ENCODE measurements around the gene YIPF5.

DNA sequence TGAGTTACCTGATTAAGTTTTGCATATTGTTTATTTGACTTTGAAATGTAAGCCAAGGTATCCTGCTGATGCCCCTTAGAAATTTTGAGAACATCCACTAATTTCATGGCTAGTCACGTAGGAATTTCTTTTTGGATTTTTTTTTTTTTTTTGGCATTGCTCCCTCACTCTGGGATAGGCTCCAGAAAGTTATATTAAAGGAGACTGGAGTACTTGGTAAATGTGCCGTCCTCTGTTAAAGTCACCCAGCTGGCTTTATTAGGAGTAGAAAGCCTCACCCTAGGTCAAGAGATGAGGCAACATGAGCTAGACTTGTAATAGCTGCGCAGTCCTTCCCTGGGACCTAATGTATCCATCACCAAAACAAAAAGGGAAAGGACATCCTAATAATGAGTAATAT is 3.3 kb upstream of the YIPF5 start:
- TF ChIP-seq EGR1 (IDR thresholded peaks at IDR 0.05; ENCODE audit: low read depth), result no peak
- TF ChIP-seq, protein P1, sequence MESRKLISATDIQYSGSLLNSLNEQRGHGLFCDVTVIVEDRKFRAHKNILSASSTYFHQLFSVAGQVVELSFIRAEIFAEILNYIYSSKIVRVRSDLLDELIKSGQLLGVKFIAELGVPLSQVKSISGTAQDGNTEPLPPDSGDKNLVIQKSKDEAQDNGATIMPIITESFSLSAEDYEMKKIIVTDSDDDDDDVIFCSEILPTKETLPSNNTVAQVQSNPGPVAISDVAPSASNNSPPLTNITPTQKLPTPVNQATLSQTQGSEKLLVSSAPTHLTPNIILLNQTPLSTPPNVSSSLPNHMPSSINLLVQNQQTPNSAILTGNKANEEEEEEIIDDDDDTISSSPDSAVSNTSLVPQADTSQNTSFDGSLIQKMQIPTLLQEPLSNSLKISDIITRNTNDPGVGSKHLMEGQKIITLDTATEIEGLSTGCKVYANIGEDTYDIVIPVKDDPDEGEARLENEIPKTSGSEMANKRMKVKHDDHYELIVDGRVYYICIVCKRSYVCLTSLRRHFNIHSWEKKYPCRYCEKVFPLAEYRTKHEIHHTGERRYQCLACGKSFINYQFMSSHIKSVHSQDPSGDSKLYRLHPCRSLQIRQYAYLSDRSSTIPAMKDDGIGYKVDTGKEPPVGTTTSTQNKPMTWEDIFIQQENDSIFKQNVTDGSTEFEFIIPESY (IDR thresholded peaks at IDR 0.05; ENCODE audit: extremely low read depth, insufficient replicate concordance, low read length), result no peak
- TF ChIP-seq, protein P2, sequence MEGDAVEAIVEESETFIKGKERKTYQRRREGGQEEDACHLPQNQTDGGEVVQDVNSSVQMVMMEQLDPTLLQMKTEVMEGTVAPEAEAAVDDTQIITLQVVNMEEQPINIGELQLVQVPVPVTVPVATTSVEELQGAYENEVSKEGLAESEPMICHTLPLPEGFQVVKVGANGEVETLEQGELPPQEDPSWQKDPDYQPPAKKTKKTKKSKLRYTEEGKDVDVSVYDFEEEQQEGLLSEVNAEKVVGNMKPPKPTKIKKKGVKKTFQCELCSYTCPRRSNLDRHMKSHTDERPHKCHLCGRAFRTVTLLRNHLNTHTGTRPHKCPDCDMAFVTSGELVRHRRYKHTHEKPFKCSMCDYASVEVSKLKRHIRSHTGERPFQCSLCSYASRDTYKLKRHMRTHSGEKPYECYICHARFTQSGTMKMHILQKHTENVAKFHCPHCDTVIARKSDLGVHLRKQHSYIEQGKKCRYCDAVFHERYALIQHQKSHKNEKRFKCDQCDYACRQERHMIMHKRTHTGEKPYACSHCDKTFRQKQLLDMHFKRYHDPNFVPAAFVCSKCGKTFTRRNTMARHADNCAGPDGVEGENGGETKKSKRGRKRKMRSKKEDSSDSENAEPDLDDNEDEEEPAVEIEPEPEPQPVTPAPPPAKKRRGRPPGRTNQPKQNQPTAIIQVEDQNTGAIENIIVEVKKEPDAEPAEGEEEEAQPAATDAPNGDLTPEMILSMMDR (IDR thresholded peaks at IDR 0.05 in 2 of 3, conservative IDR thresholded peaks at IDR 0.05 in 1 of 3; ENCODE audit: borderline replicate concordance in 1 of 3, insufficient read depth in 1 of 3, low read depth in 2 of 3, low read length in 2 of 3), result no peak
- TF ChIP-seq POLR2A (IDR thresholded peaks at IDR 0.05; ENCODE audit: borderline replicate concordance, extremely low read depth, insufficient read depth, insufficient read length), result no peak
- TF ChIP-seq JUND (IDR thresholded peaks at IDR 0.05), result no peak
- TF ChIP-seq, protein P3, sequence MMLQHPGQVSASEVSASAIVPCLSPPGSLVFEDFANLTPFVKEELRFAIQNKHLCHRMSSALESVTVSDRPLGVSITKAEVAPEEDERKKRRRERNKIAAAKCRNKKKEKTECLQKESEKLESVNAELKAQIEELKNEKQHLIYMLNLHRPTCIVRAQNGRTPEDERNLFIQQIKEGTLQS (IDR thresholded peaks at IDR 0.05), result no peak
- no peak for TF ChIP-seq EZH2phosphoT487 (IDR thresholded peaks at IDR 0.05; ENCODE audit: borderline replicate concordance)
- TF ChIP-seq ELF1 (IDR thresholded peaks at IDR 0.05; ENCODE audit: borderline replicate concordance, low read depth), result no peak
- TF ChIP-seq, protein P4, sequence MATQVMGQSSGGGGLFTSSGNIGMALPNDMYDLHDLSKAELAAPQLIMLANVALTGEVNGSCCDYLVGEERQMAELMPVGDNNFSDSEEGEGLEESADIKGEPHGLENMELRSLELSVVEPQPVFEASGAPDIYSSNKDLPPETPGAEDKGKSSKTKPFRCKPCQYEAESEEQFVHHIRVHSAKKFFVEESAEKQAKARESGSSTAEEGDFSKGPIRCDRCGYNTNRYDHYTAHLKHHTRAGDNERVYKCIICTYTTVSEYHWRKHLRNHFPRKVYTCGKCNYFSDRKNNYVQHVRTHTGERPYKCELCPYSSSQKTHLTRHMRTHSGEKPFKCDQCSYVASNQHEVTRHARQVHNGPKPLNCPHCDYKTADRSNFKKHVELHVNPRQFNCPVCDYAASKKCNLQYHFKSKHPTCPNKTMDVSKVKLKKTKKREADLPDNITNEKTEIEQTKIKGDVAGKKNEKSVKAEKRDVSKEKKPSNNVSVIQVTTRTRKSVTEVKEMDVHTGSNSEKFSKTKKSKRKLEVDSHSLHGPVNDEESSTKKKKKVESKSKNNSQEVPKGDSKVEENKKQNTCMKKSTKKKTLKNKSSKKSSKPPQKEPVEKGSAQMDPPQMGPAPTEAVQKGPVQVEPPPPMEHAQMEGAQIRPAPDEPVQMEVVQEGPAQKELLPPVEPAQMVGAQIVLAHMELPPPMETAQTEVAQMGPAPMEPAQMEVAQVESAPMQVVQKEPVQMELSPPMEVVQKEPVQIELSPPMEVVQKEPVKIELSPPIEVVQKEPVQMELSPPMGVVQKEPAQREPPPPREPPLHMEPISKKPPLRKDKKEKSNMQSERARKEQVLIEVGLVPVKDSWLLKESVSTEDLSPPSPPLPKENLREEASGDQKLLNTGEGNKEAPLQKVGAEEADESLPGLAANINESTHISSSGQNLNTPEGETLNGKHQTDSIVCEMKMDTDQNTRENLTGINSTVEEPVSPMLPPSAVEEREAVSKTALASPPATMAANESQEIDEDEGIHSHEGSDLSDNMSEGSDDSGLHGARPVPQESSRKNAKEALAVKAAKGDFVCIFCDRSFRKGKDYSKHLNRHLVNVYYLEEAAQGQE (IDR thresholded peaks at IDR 0.05; ENCODE audit: low read depth), result no peak
- no peak for TF ChIP-seq CEBPB (IDR thresholded peaks at IDR 0.05; ENCODE audit: low read depth)
- TF ChIP-seq ZNF274 (IDR thresholded peaks at IDR 0.05; ENCODE audit: low read depth, low read length), result no peak
- no peak for TF ChIP-seq POLR2AphosphoS5 (IDR thresholded peaks at IDR 0.05; ENCODE audit: low read depth, low read length)

Measured in HCT116 (cell line).